SJSA1 (cell line): Measurements from ENCODE around the gene ANKS1A. TPM values are rescaled to one million over a fixed set of nuclear protein-coding genes. Genes with fewer than 3 reads are reported as not detected.
"Not testable (repeated sequence)": the region's sequence is repeated elsewhere in the genome, so short reads cannot be mapped to it uniquely, and the experiment has no call there.

ENCODE experiments used
- DNase-seq, 2 experiments: peaks; one replicate each; pipeline ENCODE4 v3.0.0-alpha.2; 2015 to 2020; ENCODE audit warnings: low spot score in 2 of 2, low read depth in 1 of 2
- H3K27ac ChIP-seq: fragments of 250-450 bp; sonication (Bioruptor Pico); 2 replicates; pipeline ENCODE4 v1.5.1; 2020; ENCODE audit warnings: mild to moderate bottlenecking, moderate library complexity
- H3K27me3 ChIP-seq: fragments of 250-450 bp; sonication (Bioruptor Pico); replicated peaks from 2 replicates; pipeline ENCODE4 v1.5.1; 2020; ENCODE audit warnings: mild to moderate bottlenecking, moderate library complexity
- H3K36me3 ChIP-seq: fragments of 250-450 bp; sonication (Bioruptor Pico); 2 replicates; pipeline ENCODE4 v1.5.1; 2020; ENCODE audit warnings: mild to moderate bottlenecking
- H3K4me1 ChIP-seq: fragments of 250-450 bp; sonication (Bioruptor Pico); replicated peaks from 2 replicates; pipeline ENCODE4 v1.6.1; 2021; ENCODE audit warnings: mild to moderate bottlenecking
- H3K4me3 ChIP-seq: fragments of 250-450 bp; sonication (Bioruptor Pico); 2 replicates; pipeline ENCODE4 v1.5.1; 2020; ENCODE audit warnings: mild to moderate bottlenecking
- H3K9me3 ChIP-seq: fragments of 250-450 bp; sonication (Bioruptor Pico); replicated peaks from 2 replicates; pipeline ENCODE4 v1.5.1; 2020; ENCODE audit warnings: mild to moderate bottlenecking
- total RNA-seq: library from RNA; depleted of rRNA; stranded (reverse); fragments of >200 nt; shearing (Covaris generic); gene quantifications from 2 replicates; pipeline ENCODE4 v1.2.3, GENCODE V29; 2014

ANKS1A gene
- total RNA-seq, 1 experiment from 2014 or later = 8.1 TPM

- H3K36me3 ChIP-seq = peaks cover 32% of the 10 kb centered on the region
These were observed 96.2 kb downstream of the ANKS1A start for GRCh38 chr6:34985236-34985635.

GRCh38 chr6:34986845-34987246 lies 97.8 kb downstream of the ANKS1A start:
- Histone ChIP-seq H3K4me3 (no peak overlapping the region), H3K27ac (no peak overlapping the region), H3K9me3 (no peaks in the 10 kb centered on the region), H3K4me1 (peaks cover 11% of the 10 kb centered on the region; the same call in 1 of the 2 replicates), H3K36me3 (peaks cover 31% of the 10 kb centered on the region), H3K27me3 (no peaks in the 10 kb centered on the region)
- peak; percentile 63 to 67 for DNase-seq

More at GRCh38 chr6:34985236-34985635, 96.2 kb downstream of the ANKS1A start:
- no peak overlapping the region for H3K4me3 ChIP-seq
- no peaks in the 10 kb centered on the region for H3K27me3 ChIP-seq
- peaks cover 13% of the 10 kb centered on the region; the same call in 1 of the 2 replicates for H3K4me1 ChIP-seq
- no peak overlapping the region for H3K27ac ChIP-seq
- DNase-seq = no peak
- no peaks in the 10 kb centered on the region for H3K9me3 ChIP-seq

GRCh38 chr6:34987506-34987905 lies 98.5 kb downstream of the ANKS1A start:
- H3K4me1 ChIP-seq = 0 out of 2 replicates have a peak, but pooled peaks cover 6% of the 10 kb centered on the region
- no peaks in the 10 kb centered on the region for H3K27me3 ChIP-seq
- peaks cover 34% of the 10 kb centered on the region for H3K36me3 ChIP-seq
- no peak for DNase-seq
- H3K9me3 ChIP-seq = no peaks in the 10 kb centered on the region
- no peak overlapping the region for H3K4me3 ChIP-seq
- H3K27ac ChIP-seq = no peak overlapping the region

GRCh38 chr6:34990971-34991560 lies 102.0 kb downstream of the ANKS1A start:
- Histone ChIP-seq H3K27ac (no peak overlapping the region), H3K4me1 (0 out of 2 replicates have a peak, but pooled peaks cover 6% of the 10 kb centered on the region), H3K36me3 (peaks cover 35% of the 10 kb centered on the region), H3K27me3 (no peaks in the 10 kb centered on the region), H3K9me3 (no peaks in the 10 kb centered on the region), H3K4me3 (no peak overlapping the region)
- no peak for DNase-seq

GRCh38 chr6:34992376-34992775 lies 103.3 kb downstream of the ANKS1A start:
- no peak overlapping the region for H3K27ac ChIP-seq
- H3K36me3 ChIP-seq = peaks cover 26% of the 10 kb centered on the region

GRCh38 chr6:34993213-34993612 lies 104.2 kb downstream of the ANKS1A start:
- Histone ChIP-seq H3K4me3 (no peak overlapping the region), H3K27me3 (no peaks in the 10 kb centered on the region), H3K27ac (no peak overlapping the region)

More at GRCh38 chr6:34992376-34992775, 103.3 kb downstream of the ANKS1A start:
- Histone ChIP-seq H3K9me3 (no peaks in the 10 kb centered on the region), H3K27me3 (no peaks in the 10 kb centered on the region), H3K4me3 (no peak overlapping the region), H3K4me1 (no peaks in the 10 kb centered on the region)
- DNase-seq = no peak

GRCh38 chr6:34994693-34995092 lies 105.6 kb downstream of the ANKS1A start:
- Histone ChIP-seq H3K27me3 (no peaks in the 10 kb centered on the region), H3K27ac (no peak overlapping the region), H3K36me3 (peaks cover 22% of the 10 kb centered on the region), H3K4me3 (no peak overlapping the region), H3K4me1 (no peaks in the 10 kb centered on the region), H3K9me3 (no peaks in the 10 kb centered on the region)
- DNase-seq = no peak

More at GRCh38 chr6:34993213-34993612, 104.2 kb downstream of the ANKS1A start:
- H3K36me3 ChIP-seq = peaks cover 24% of the 10 kb centered on the region
- DNase-seq = no peak
- no peaks in the 10 kb centered on the region for H3K4me1 ChIP-seq
- no peaks in the 10 kb centered on the region for H3K9me3 ChIP-seq

GRCh38 chr6:34998417-34998816 lies 109.4 kb downstream of the ANKS1A start:
- not testable (repeated sequence) for H3K4me1 ChIP-seq, DNase-seq, H3K36me3 ChIP-seq, H3K4me3 ChIP-seq, H3K27ac ChIP-seq, H3K9me3 ChIP-seq, H3K27me3 ChIP-seq

- not testable (repeated sequence) for H3K27ac ChIP-seq, DNase-seq, H3K4me3 ChIP-seq, H3K36me3 ChIP-seq, H3K9me3 ChIP-seq, H3K4me1 ChIP-seq, H3K27me3 ChIP-seq
These were observed 110.1 kb downstream of the ANKS1A start for GRCh38 chr6:34999153-34999552.

- H3K4me1 ChIP-seq, H3K4me3 ChIP-seq, H3K27ac ChIP-seq, H3K27me3 ChIP-seq, H3K36me3 ChIP-seq, H3K9me3 ChIP-seq, DNase-seq: not testable (repeated sequence)
These were observed 110.9 kb downstream of the ANKS1A start for GRCh38 chr6:34999962-35000361.

GRCh38 chr6:35001349-35001748 lies 112.3 kb downstream of the ANKS1A start:
- H3K9me3 ChIP-seq, H3K4me1 ChIP-seq, H3K4me3 ChIP-seq, H3K27ac ChIP-seq, DNase-seq, H3K27me3 ChIP-seq, H3K36me3 ChIP-seq: not testable (repeated sequence)

GRCh38 chr6:35003886-35004530 lies 115.0 kb downstream of the ANKS1A start:
- not testable (repeated sequence) for H3K27me3 ChIP-seq, H3K9me3 ChIP-seq, H3K36me3 ChIP-seq, H3K4me1 ChIP-seq, DNase-seq, H3K4me3 ChIP-seq, H3K27ac ChIP-seq

GRCh38 chr6:35007016-35007415 lies 118.0 kb downstream of the ANKS1A start:
- Histone ChIP-seq H3K4me1 (no peaks in the 10 kb centered on the region), H3K4me3 (no peak overlapping the region), H3K27ac (no peak overlapping the region)

GRCh38 chr6:35008858-35009257 lies 119.8 kb downstream of the ANKS1A start:
- Histone ChIP-seq H3K9me3 (no peaks in the 10 kb centered on the region), H3K27ac (no peak overlapping the region), H3K36me3 (no peaks in the 10 kb centered on the region), H3K27me3 (no peaks in the 10 kb centered on the region), H3K4me1 (no peaks in the 10 kb centered on the region), H3K4me3 (no peak overlapping the region)
- DNase-seq = no peak

More at GRCh38 chr6:35007016-35007415, 118.0 kb downstream of the ANKS1A start:
- Histone ChIP-seq H3K9me3 (no peaks in the 10 kb centered on the region), H3K36me3 (no peaks in the 10 kb centered on the region), H3K27me3 (no peaks in the 10 kb centered on the region)
- DNase-seq = no peak
